Cardiac muscle cell (in vitro differentiated cells and primary cell): ENCODE data around the gene ZIC2. TPM values are rescaled to one million over a fixed set of nuclear protein-coding genes. Genes with fewer than 3 reads are reported as not detected.
"Not testable (repeated sequence)": the region's sequence is repeated elsewhere in the genome, so short reads cannot be mapped to it uniquely, and the experiment has no call there.

Experiments
- DNase-seq, 2 donors: peaks; one replicate each; pipeline versions ENCODE4 v3.0.0 to v3.0.0-alpha.2; 2010 to 2017; ENCODE audit warnings: low read depth in 1 of 2, low spot score in 1 of 2
- H3K27ac ChIP-seq: fragments of 200-600 bp; sonication (generic); 2 replicates; pipeline ENCODE4 v1.5.1; 2016
- H3K27me3 ChIP-seq: fragments of 200-600 bp; sonication (generic); 2 replicates; pipeline ENCODE4 v1.6.0; 2016; ENCODE audit warnings: control low read depth
- H3K36me3 ChIP-seq: fragments of 200-600 bp; sonication (generic); 2 replicates; pipeline ENCODE4 v1.5.1; 2016; ENCODE audit warnings: control low read depth
- H3K4me1 ChIP-seq: fragments of 200-600 bp; sonication (generic); 2 replicates; pipeline ENCODE4 v1.8.1; 2017; ENCODE audit warnings: low read depth, mild to moderate bottlenecking, mixed run types
- H3K4me3 ChIP-seq: fragments of 200-600 bp; sonication (generic); 2 replicates; pipeline ENCODE4 v1.5.1; 2016; ENCODE audit warnings: mild to moderate bottlenecking
- H3K9me3 ChIP-seq: fragments of 200-600 bp; sonication (generic); 2 replicates; pipeline ENCODE4 v1.5.1; 2017; ENCODE audit warnings: low read depth, mild to moderate bottlenecking, control low read depth
- CTCF ChIP-seq: IDR thresholded peaks from 2 replicates; pipeline ENCODE4 v1.5.1; 2012; ENCODE audit warnings: low read depth, mild to moderate bottlenecking, low read length
- polyA plus RNA-seq: library from polyadenylated mRNA; unstranded; fragments of >200 nt; fragmentation: Nextera tagmentation; extraction: Ambion mirVana; gene quantifications from 2 replicates; pipeline ENCODE4 v1.2.1, GENCODE V29; 2016
- total RNA-seq: library from RNA; depleted of rRNA; stranded (reverse); fragments of >200 nt; gene quantifications from 2 replicates; pipeline ENCODE4 v1.2.3, GENCODE V29; 2016

ZIC2 gene
- total and polyA plus RNA-seq, 2 experiments from 2014 or later = 0.06 to 0.21 TPM

- DNase-seq = no peak
- H3K27me3 ChIP-seq = no peaks in the 10 kb centered on the region
- H3K9me3 ChIP-seq = no peaks in the 10 kb centered on the region
Observed at GRCh38 chr13:99944102-99944501, 37.5 kb upstream of the ZIC2 start.

GRCh38 chr13:99944606-99945005 lies 37.0 kb upstream of the ZIC2 start:
- Histone ChIP-seq H3K36me3 (no peaks in the 10 kb centered on the region), H3K4me1 (peaks cover 4% of the 10 kb centered on the region), H3K4me3 (no peak overlapping the region), H3K27me3 (no peaks in the 10 kb centered on the region), H3K27ac (no peak overlapping the region), H3K9me3 (no peaks in the 10 kb centered on the region)
- TF ChIP-seq CTCF = no peak
- DNase-seq = no peak

More at GRCh38 chr13:99944102-99944501, 37.5 kb upstream of the ZIC2 start:
- H3K4me1 ChIP-seq = no peaks in the 10 kb centered on the region
- no peak overlapping the region for H3K4me3 ChIP-seq
- no peak overlapping the region for H3K27ac ChIP-seq
- TF ChIP-seq CTCF = no peak
- no peaks in the 10 kb centered on the region for H3K36me3 ChIP-seq

- not testable (repeated sequence) for H3K4me3 ChIP-seq, H3K9me3 ChIP-seq, H3K36me3 ChIP-seq, DNase-seq, H3K27ac ChIP-seq, H3K27me3 ChIP-seq, H3K4me1 ChIP-seq
Observed at GRCh38 chr13:99945515-99945914, 36.1 kb upstream of the ZIC2 start.

GRCh38 chr13:99947666-99948065 lies 33.9 kb upstream of the ZIC2 start:
- no peak for DNase-seq
- no peaks in the 10 kb centered on the region for H3K9me3 ChIP-seq
- no peak for TF ChIP-seq CTCF

GRCh38 chr13:99948411-99948810 lies 33.2 kb upstream of the ZIC2 start:
- no peaks in the 10 kb centered on the region for H3K36me3 ChIP-seq
- H3K4me1 ChIP-seq = peaks cover 7% of the 10 kb centered on the region
- H3K9me3 ChIP-seq = no peaks in the 10 kb centered on the region
- H3K27me3 ChIP-seq = peaks cover 19% of the 10 kb centered on the region
- TF ChIP-seq CTCF = no peak
- DNase-seq = no peak
- no peak overlapping the region for H3K27ac ChIP-seq
- no peak overlapping the region for H3K4me3 ChIP-seq

More at GRCh38 chr13:99947666-99948065, 33.9 kb upstream of the ZIC2 start:
- Histone ChIP-seq H3K4me1 (peaks cover 7% of the 10 kb centered on the region), H3K27me3 (peaks cover 12% of the 10 kb centered on the region), H3K4me3 (no peak overlapping the region), H3K27ac (no peak overlapping the region), H3K36me3 (no peaks in the 10 kb centered on the region)

- no peak for DNase-seq
- no peaks in the 10 kb centered on the region for H3K9me3 ChIP-seq
- H3K27me3 ChIP-seq = peaks cover 26% of the 10 kb centered on the region
- no peak overlapping the region for H3K4me3 ChIP-seq
- no peaks in the 10 kb centered on the region for H3K36me3 ChIP-seq
- TF ChIP-seq CTCF = no peak
- H3K27ac ChIP-seq = no peak overlapping the region
- peaks cover 7% of the 10 kb centered on the region for H3K4me1 ChIP-seq
Observed at GRCh38 chr13:99948907-99949678, 32.5 kb upstream of the ZIC2 start.
